Loucy (cell line): ENCODE results near the gene CCT7.

Experiments used
- H2AFZ ChIP-seq: fragments of 200-600 bp; sonication (generic); 2 replicates; pipeline ENCODE4 v1.6.0; 2016; ENCODE audit warnings: antibody characterized with exemption, mild to moderate bottlenecking, low read length, moderate library complexity
- H3F3A ChIP-seq: fragments of 200-600 bp; 2 replicates; pipeline ENCODE4 v1.6.0; 2016; ENCODE audit warnings: antibody characterized with exemption, low read depth, mild to moderate bottlenecking
- H3K27me3 ChIP-seq: fragments of 200-600 bp; sonication (generic); 2 replicates; pipeline ENCODE4 v1.6.1; 2014; ENCODE audit warnings: low read length, mild to moderate bottlenecking; ENCODE audit not compliant: insufficient read depth, poor library complexity, severe bottlenecking
- H3K36me3 ChIP-seq: fragments of 200-600 bp; sonication (generic); 2 replicates; pipeline ENCODE4 v1.6.1; 2016; ENCODE audit warnings: low read length; ENCODE audit not compliant: insufficient read depth
- H3K4me1 ChIP-seq: fragments of 200-600 bp; sonication (generic); 2 replicates; pipeline ENCODE4 v1.5.1; 2014; ENCODE audit warnings: low read length, mild to moderate bottlenecking; ENCODE audit not compliant: insufficient read depth, poor library complexity, severe bottlenecking
- H3K4me2 ChIP-seq: fragments of 200-600 bp; sonication (generic); 2 replicates; pipeline ENCODE4 v1.6.0; 2014; ENCODE audit warnings: antibody characterized with exemption, low read length, low read depth, mild to moderate bottlenecking; ENCODE audit not compliant: poor library complexity, severe bottlenecking
- H3K4me3 ChIP-seq: fragments of 200-600 bp; sonication (generic); 2 replicates; pipeline ENCODE4 v1.5.1; 2014; ENCODE audit warnings: low read length, mild to moderate bottlenecking, mixed read lengths; ENCODE audit not compliant: poor library complexity, severe bottlenecking
- H3K79me2 ChIP-seq: fragments of 200-600 bp; sonication (generic); 2 replicates; pipeline ENCODE4 v1.6.1; 2014; ENCODE audit warnings: low read length; ENCODE audit not compliant: insufficient read depth
- H3K9ac ChIP-seq: fragments of 200-600 bp; sonication (generic); 2 replicates; pipeline ENCODE4 v1.6.0; 2014; ENCODE audit warnings: mild to moderate bottlenecking, low read depth, low read length, moderate library complexity; ENCODE audit not compliant: poor library complexity, severe bottlenecking
- H3K9me2 ChIP-seq: fragments of 200-600 bp; sonication (generic); replicated peaks from 2 replicates; pipeline ENCODE4 v1.6.1; 2016; ENCODE audit warnings: low read depth, low read length, mixed read lengths
- H3K9me3 ChIP-seq: fragments of 200-600 bp; sonication (generic); 2 replicates; pipeline ENCODE4 v1.6.1; 2014; ENCODE audit warnings: mild to moderate bottlenecking, antibody characterized with exemption, low read length, low read depth; ENCODE audit not compliant: insufficient read depth
- H4K20me1 ChIP-seq: fragments of 200-600 bp; sonication (generic); 2 replicates; pipeline ENCODE4 v1.6.0; 2014; ENCODE audit warnings: antibody characterized with exemption, low read length, mild to moderate bottlenecking; ENCODE audit not compliant: insufficient read depth, poor library complexity, severe bottlenecking
- EZH2phosphoT487 ChIP-seq: fragments of 200-600 bp; IDR thresholded peaks from 2 replicates; pipeline ENCODE4 v1.6.1; 2018; ENCODE audit warnings: antibody characterized with exemption, mild to moderate bottlenecking, moderate library complexity, borderline replicate concordance
- TF ChIP-seq, protein P1 (sequence below): fragments of 200-600 bp; sonication (generic); conservative IDR thresholded peaks from 2 replicates; pipeline ENCODE4 v1.5.1; 2014; ENCODE audit warnings: mild to moderate bottlenecking, antibody characterized with exemption, low read length

CCT7 gene

DNA sequence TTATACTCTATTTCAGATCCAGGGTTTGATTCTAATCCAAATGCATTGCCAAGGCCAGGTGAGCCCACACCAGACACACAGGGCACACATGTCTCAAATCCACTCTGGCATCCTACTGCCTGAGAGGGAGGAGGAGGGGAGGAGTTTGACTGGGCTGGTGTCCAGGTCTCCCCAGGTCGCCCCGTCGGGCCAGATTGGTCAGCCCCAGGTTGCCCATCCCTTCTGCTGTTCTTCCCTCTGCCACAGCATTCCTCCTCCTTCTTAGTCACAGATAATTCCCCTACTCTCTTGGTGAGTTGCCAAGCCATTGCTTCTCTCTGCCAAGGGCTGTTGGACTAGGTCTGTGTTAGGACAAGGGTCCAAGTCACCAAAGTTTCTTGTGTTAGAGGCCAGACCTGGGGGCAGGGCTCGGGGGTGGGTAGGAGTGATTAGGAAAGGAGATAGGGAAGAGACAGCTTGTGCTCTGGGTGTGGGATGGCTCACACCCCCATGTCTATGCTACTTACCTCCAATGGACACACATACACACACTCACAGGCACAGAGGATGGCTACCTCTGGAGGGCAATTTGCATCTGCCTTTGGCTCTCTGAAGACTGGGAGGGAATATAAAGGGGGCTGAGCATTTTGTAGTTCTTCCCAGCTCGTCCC is 61.8 kb downstream of the CCT7 start:
- Histone ChIP-seq H3K36me3 (no peaks in the 10 kb centered on the region), H3K79me2 (no peaks in the 10 kb centered on the region), H3K27me3 (no peaks in the 10 kb centered on the region), H4K20me1 (no peaks in the 10 kb centered on the region), H3K9me2 (no peaks in the 10 kb centered on the region), H2AFZ (no peak overlapping the region), H3K9ac (no peak overlapping the region), H3F3A (no peaks in the 10 kb centered on the region), H3K4me3 (no peak overlapping the region), H3K4me1 (peaks cover 1% of the 10 kb centered on the region), H3K9me3 (no peaks in the 10 kb centered on the region), H3K4me2 (no peak overlapping the region)
- TF ChIP-seq, protein P1, sequence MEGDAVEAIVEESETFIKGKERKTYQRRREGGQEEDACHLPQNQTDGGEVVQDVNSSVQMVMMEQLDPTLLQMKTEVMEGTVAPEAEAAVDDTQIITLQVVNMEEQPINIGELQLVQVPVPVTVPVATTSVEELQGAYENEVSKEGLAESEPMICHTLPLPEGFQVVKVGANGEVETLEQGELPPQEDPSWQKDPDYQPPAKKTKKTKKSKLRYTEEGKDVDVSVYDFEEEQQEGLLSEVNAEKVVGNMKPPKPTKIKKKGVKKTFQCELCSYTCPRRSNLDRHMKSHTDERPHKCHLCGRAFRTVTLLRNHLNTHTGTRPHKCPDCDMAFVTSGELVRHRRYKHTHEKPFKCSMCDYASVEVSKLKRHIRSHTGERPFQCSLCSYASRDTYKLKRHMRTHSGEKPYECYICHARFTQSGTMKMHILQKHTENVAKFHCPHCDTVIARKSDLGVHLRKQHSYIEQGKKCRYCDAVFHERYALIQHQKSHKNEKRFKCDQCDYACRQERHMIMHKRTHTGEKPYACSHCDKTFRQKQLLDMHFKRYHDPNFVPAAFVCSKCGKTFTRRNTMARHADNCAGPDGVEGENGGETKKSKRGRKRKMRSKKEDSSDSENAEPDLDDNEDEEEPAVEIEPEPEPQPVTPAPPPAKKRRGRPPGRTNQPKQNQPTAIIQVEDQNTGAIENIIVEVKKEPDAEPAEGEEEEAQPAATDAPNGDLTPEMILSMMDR, result no peak
- TF ChIP-seq EZH2phosphoT487, result no peak

DNA sequence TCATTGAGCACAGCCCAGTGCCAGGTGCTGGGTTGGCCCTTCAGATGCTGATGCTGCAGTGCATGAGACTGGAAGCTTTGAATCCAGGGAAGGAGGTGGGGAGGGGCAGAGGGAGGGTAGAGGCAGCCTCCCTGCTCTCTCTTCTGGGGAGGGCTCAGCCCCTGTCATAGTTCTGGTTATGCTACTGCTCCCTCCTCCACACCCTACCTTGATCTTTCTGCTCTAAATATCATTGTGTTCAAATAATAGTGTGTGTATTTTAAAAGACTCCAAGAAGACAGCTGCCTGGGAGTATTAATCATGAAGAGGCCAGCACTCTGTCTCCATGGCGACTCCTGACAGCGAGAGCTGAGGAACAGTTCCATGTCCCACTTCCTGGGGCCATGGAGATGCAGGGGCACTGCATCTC is 63.0 kb downstream of the CCT7 start:
- H3K79me2 ChIP-seq, result no peaks in the 10 kb centered on the region
- H3K9me2 ChIP-seq, result no peaks in the 10 kb centered on the region
- H3F3A ChIP-seq, result no peaks in the 10 kb centered on the region
- H3K9ac ChIP-seq, result no peak overlapping the region
- peaks cover 5% of the 10 kb centered on the region for H3K4me1 ChIP-seq
- no peaks in the 10 kb centered on the region for H4K20me1 ChIP-seq
- no peak overlapping the region for H2AFZ ChIP-seq
- no peak overlapping the region for H3K4me3 ChIP-seq
- TF ChIP-seq, protein P1, result no peak
- no peak for TF ChIP-seq EZH2phosphoT487
- no peaks in the 10 kb centered on the region for H3K9me3 ChIP-seq
- H3K4me2 ChIP-seq, result no peak overlapping the region
- H3K36me3 ChIP-seq, result no peaks in the 10 kb centered on the region
- no peaks in the 10 kb centered on the region for H3K27me3 ChIP-seq

DNA sequence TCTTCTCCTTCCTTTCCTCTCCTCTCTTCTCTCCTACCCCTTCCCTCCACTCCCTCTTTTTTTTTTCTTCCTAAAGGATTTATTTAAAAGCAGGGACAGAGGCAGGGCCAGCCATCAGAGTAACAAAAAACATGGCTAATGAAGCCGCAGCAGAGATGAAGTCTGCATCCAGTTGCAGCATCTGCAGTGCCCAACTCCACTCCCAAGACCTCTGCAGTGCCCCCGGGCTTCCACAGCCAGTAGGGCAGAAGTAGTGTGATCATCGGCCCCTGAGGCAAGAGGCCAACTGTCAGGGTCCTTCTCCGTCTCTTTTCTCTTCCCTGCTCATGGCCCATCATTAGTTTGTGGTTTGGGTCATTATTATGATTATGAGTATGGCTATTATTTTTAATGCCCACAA is 63.5 kb downstream of the CCT7 start:
- H3K9me3 ChIP-seq, result no peaks in the 10 kb centered on the region
- H3K4me2 ChIP-seq, result no peak overlapping the region
- TF ChIP-seq, protein P1, result peak; percentile 23; the same call in 1 of the 2 replicates
- no peak for TF ChIP-seq EZH2phosphoT487
- H3K4me1 ChIP-seq, result peaks cover 5% of the 10 kb centered on the region
- H3K4me3 ChIP-seq, result no peak overlapping the region
- H3K36me3 ChIP-seq, result no peaks in the 10 kb centered on the region
- no peaks in the 10 kb centered on the region for H3F3A ChIP-seq
- H3K27me3 ChIP-seq, result no peaks in the 10 kb centered on the region
- no peaks in the 10 kb centered on the region for H4K20me1 ChIP-seq
- no peaks in the 10 kb centered on the region for H3K9me2 ChIP-seq
- H3K79me2 ChIP-seq, result no peaks in the 10 kb centered on the region
- H3K9ac ChIP-seq, result no peak overlapping the region
- no peak overlapping the region for H2AFZ ChIP-seq
